Measurements from ENCODE around the gene PLXNA4.

PLXNA4 gene

GRCh38 chr7:132377703-132378584 is 198.3 kb downstream of the PLXNA4 start:
- intact Hi-C loops (cut with DNase I) = no loop called here

DNA sequence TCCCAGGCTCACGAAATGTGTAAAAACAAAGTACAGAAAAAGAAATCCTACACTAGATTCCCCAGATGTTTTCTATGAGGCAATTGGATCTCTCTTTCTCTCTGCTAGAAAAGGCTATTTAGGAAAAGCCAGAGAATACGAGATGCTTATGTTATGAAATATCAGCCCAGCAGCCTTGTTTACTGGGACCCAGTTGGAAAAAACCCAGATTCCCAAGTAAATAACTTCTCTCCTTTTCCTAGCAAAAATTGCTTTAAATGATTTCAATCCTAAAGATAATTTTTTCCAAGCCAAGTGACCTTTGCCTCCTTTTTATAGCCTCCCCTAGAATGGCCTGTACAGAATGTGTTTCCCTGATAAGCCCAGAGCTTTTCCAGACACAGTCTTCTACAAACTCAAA is 199.3 kb downstream of the PLXNA4 start:
- no peak for DNase-seq
- intact Hi-C loops (cut with DNase I) = no loop called here

More at GRCh38 chr7:132377703-132378584, 198.3 kb downstream of the PLXNA4 start:
- DNase-seq = peak in 5 of 10 donors; percentile 42 to 90 (median 49)

- DNase-seq = no peak
- intact Hi-C loops (cut with DNase I) = no loop called here
Observed at GRCh38 chr7:132376361-132377013, 199.8 kb downstream of the PLXNA4 start.

DNA sequence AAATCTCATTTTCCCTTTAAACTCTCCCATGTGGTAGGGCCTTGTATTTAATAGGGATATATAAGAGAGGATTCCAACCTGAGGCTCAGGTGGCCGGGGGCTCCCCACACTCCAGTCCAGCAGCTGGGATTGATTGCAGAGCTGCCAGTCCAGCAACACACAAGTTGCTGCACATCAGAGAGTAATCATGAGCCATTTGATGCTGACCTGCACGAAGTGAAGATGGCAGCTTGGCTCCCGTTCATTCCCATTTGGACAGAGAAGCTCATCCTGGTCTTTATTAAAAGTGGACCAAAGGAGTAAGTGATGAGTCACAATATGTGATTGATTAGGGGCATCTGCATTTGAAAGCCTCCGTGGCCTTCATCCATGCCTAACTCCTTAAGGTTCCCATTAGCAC is 202.4 kb downstream of the PLXNA4 start:
- no peak for DNase-seq
- intact Hi-C loops (cut with DNase I) = no loop called here

DNA sequence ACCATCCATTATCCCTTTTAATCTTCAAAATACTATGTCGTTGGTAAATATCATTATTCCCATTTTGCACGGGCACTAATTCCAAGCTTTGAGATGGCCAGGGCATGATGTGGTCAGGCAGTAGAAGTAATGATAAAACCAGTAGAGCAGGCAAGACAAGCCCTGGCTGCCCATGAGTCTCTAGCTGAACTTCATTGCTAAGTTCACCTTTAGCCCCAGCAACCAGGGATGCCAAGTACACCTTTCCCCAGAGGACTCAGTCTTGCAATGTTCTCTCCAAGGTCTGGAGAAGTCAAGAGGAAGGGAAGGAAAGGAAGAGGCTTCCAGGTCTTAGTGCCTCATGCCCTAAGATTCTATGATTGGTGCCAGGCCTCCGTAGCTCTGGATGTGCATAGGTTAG is 203.2 kb downstream of the PLXNA4 start:
- intact Hi-C loops (cut with DNase I) = no loop called here
- no peak for DNase-seq

- DNase-seq = no peak
- intact Hi-C loops (cut with DNase I) = no loop called here
Observed at GRCh38 chr7:132371948-132372347, 204.3 kb downstream of the PLXNA4 start.

GRCh38 chr7:132368246-132368900 is 207.9 kb downstream of the PLXNA4 start:
- intact Hi-C loops (cut with DNase I) = no loop called here

DNA sequence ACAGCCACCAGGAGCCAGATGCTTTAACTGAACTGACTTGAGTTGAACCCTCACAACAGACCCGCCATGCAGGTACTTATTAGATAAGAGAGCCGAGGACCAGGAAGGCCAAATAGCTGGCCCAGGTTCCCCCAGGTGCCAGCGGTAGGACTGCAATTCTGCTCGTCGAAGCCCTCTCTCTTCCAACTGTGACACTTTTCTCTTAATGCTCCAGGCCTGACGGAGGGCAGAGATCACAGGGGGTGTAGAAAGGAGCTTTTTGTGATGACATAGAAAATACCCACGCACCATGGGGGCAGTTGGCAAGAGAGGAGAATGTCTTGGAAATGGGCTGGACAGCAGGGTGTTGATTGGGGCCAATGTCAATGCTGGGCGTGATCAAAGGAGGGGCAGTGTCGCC is 208.5 kb downstream of the PLXNA4 start:
- DNase-seq = no peak
- intact Hi-C loops (cut with DNase I) = no loop called here

More at GRCh38 chr7:132368246-132368900, 207.9 kb downstream of the PLXNA4 start:
- peak in 2 of 10 donors; percentile 20 to 76 for DNase-seq

GRCh38 chr7:132367004-132367403 is 209.3 kb downstream of the PLXNA4 start:
- DNase-seq = no peak
- intact Hi-C loops (cut with DNase I) = no loop called here

- intact Hi-C loops (cut with DNase I) = no loop called here
- DNase-seq = no peak
Observed at GRCh38 chr7:132364226-132364625, 212.0 kb downstream of the PLXNA4 start.

- no peak for DNase-seq
- intact Hi-C loops (cut with DNase I) = no loop called here
Observed at GRCh38 chr7:132362059-132362458, 214.2 kb downstream of the PLXNA4 start.

GRCh38 chr7:132361146-132361545 is 215.1 kb downstream of the PLXNA4 start:
- no peak for DNase-seq
- intact Hi-C loops (cut with DNase I) = no loop called here

- intact Hi-C loops (cut with DNase I) = no loop called here
- no peak for DNase-seq
Observed at GRCh38 chr7:132359743-132360142, 216.5 kb downstream of the PLXNA4 start.

- no peak for DNase-seq
- intact Hi-C loops (cut with DNase I) = no loop called here
Observed at GRCh38 chr7:132355048-132355447, 221.2 kb downstream of the PLXNA4 start.

DNA sequence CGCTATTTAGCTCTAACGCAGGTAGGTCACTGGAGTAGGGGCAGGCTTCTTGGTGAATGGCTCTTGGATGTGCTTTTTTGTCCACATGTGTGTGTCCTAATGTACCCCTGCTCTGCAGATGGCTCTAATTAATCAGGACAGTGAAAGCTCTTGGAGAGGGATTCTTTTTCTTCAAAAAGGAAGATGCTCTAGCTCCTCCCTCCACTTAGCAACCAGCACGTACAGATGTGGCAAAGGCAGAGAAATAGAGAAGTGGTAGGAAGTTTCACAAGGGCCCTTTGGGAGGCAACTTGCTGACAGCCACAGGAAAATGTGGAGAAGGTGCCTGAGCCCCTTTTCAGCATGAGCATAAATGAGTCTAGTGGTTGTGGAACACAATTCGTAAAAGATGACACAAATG is 221.7 kb downstream of the PLXNA4 start:
- intact Hi-C loops (cut with DNase I) = no loop called here
- no peak for DNase-seq

DNA sequence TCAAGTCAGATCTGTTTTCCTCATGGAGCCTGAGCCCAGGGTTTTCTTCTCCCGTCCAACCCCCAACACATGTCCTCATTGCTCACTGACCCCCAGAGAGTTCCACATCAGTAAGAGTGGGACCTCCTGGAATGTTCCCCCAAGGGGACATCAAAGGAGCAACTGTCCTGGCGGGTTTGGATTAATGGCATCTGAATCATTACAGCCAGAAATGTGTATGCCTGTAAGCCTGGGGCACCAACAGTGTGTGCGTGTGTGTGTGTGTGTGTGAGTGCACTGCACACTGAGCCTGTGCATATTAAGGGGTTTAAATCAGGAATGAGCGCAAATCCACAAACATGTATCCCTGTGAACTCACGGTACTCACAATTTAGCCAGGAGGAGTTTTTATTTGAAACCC is 222.3 kb downstream of the PLXNA4 start:
- intact Hi-C loops (cut with DNase I) = no loop called here
- no peak for DNase-seq

- no peak for DNase-seq
- intact Hi-C loops (cut with DNase I) = no loop called here
Observed at GRCh38 chr7:132352800-132353199, 223.5 kb downstream of the PLXNA4 start.

GRCh38 chr7:132351954-132352499 is 224.2 kb downstream of the PLXNA4 start:
- intact Hi-C loops (cut with DNase I) = no loop called here
- DNase-seq = peak in 2 of 10 donors; percentile 83 to 84

DNA sequence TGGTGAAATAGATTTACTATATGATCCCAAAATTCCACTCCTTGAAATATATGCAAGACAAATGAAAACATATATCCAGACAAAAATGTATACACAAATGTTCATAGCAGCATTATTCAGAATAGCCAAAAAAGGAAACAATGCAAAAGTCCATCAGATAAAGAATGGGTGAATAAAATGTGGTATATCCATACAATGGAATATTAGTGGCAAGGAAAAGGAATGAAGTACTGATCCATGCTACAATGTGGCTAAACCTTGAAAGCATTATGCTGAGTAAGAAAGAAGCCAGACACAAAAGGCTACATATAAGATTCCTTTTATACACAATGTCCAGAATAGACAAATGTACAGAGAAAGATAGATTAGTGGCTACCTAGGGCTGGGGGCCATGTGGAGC is 225.5 kb downstream of the PLXNA4 start:
- intact Hi-C loops (cut with DNase I) = no loop called here
- no peak for DNase-seq

DNA sequence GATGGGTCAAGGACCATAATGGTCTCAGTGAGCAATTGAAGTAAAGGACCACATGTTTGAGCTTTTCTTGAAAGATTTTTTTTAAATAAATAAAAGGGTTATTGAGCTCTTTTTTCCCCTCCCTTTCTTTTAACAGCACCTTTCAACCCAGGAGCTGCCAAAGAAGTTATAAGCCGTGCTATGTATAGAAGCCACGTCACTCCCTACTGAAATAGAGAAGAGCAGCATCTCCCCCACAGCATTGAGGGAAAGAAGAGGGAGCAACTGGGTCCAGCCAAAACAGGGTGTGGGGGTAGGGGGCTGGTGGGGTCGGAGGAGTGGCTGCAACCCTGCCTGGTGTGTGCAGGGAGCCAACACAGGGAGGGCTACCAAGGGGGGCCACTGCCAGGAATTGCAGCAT is 227.2 kb downstream of the PLXNA4 start:
- intact Hi-C loops (cut with DNase I) = no loop called here
- DNase-seq = no peak

DNA sequence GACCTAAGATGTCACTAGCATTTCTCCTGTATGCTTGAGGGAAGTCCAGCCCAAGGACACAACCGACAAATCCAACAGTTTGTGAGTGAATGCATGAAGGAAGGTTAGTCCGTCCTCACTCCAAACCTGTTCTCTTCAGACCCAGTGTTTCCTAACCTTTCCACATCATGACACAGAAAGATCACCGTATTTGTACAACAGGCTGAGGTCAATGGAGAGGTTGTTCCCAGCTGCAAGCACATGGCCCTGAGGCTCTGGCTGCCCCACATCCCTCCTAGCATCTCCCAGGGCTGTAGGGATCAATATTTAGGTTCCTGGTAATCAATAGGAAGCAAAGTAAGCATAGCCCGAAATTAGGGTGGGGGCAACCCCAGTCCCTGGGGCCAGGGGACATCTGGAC is 227.9 kb downstream of the PLXNA4 start:
- intact Hi-C loops (cut with DNase I) = no loop called here
- no peak for DNase-seq

Measured in posterior cingulate gyrus (tissue), 11 donors.